ENCODE data around the gene IYD.

The IYD gene

DNA sequence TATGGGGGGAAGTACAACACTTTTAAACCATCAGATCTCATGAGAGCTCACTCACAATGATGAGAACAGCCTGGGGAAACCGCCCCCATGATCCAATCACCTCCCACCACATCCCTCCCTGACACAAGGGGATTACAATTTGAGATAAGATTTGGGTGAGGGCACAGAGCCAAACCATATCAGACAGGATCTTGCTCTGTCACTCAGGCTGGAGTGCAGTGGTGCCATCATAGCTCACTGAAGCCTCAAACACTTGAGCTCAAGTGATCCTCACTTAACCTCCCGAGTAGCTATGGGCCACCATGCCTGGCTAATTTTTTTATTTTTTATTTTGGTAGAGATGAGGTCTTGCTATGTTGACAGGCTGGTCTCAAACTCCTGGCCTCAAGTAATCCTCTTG is 5.1 kb upstream of the IYD start:
- no peak for DNase-seq
- H3K36me3 ChIP-seq: no peaks in the 10 kb centered on the region
- no peaks in the 10 kb centered on the region for H3K27me3 ChIP-seq (ENCODE audit: insufficient read depth, low read depth, severe bottlenecking)
- no peak overlapping the region for H3K27ac ChIP-seq
- no peak for TF ChIP-seq CTCF (IDR thresholded peaks at IDR 0.05; ENCODE audit: low read depth, low read length)
- no peaks in the 10 kb centered on the region for H3K9me3 ChIP-seq (ENCODE audit: severe bottlenecking)
- no peak overlapping the region for H3K4me3 ChIP-seq (ENCODE audit: low read depth, low read length)

DNA sequence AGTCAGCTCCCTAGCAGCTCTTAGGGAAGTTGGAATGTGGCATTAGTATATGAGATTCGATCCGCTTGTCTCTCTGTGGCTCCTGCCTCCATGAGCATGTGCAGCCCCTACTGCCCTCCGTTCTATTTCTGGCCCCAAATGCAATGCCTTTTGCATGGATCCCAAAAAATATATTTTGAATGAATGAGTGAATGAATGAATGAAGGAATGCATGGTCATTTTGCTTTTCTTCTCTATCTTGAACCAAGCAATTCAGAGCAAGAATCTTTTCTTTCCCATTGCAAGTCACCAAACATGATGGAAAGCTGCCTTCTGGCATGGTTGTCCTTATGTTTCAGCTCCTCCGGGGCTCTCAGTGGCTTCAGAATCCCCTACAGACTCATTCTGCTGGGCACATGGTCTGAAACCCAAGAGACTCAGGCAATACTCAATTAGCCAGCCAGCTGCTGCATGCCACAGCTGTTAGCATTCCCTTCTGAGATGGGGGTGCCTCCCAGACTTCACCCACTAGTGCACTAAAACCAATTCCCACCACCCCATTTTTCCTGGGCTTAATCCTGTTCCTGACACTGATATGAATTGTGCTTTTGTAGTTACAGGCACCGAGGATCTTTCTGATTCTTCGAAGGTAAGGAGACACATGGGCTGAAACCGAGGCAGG is 2.6 kb upstream of the IYD start:
- no peak for DNase-seq
- H3K4me3 ChIP-seq (ENCODE audit: low read depth, low read length): no peak overlapping the region
- no peaks in the 10 kb centered on the region for H3K9me3 ChIP-seq (ENCODE audit: severe bottlenecking)
- TF ChIP-seq CTCF (IDR thresholded peaks at IDR 0.05; ENCODE audit: low read depth, low read length): no peak
- H3K36me3 ChIP-seq: no peaks in the 10 kb centered on the region
- H3K27ac ChIP-seq: no peak overlapping the region
- H3K27me3 ChIP-seq (ENCODE audit: insufficient read depth, low read depth, severe bottlenecking): no peaks in the 10 kb centered on the region

DNA sequence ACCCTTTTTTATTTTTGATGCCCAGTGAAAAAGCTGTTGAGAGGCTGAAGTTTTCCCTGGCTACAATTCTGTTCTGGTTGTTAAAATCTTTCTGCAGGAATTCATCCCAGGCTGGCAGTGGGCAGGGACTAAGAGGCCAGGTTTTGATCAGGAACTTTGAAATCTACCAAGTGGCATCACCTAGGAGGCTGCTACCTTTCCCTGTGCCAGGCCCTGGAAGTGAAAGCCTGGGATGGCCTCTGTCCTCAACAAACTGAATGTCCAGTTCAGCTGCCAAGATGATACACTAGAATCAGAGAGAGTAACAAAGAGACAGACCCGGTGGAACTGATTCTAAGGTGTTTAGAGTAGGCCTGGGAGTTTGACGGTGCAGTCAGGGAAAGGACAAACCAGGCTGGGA is 596 bp downstream of the IYD start:
- Histone ChIP-seq H3K9me3 (ENCODE audit: severe bottlenecking) (no peaks in the 10 kb centered on the region), H3K27me3 (ENCODE audit: insufficient read depth, low read depth, severe bottlenecking) (no peaks in the 10 kb centered on the region), H3K36me3 (no peaks in the 10 kb centered on the region), H3K4me3 (ENCODE audit: low read depth, low read length) (no peak overlapping the region), H3K27ac (no peak overlapping the region)
- no peak for DNase-seq
- TF ChIP-seq CTCF (IDR thresholded peaks at IDR 0.05; ENCODE audit: low read depth, low read length): no peak

DNA sequence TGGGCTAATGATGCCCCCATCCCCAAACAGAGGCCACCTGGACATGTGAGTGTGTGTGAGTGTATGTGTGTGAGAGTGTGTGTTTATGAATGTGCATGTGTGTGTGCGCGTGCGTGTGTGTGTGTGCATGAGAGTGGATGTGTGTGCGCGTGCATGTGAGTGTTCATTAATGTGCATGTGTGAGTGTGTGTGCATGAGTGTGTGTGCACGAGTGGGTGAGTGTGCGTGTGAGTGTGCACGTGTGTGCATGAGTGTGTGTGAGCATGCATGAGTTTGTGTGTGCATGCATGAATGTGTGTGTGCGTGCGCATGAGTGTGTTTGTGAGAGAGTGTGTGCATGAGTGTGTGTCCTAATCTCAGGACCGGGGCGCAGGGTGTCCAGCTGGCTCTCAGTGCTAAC is 1.3 kb downstream of the IYD start:
- H3K27me3 ChIP-seq (ENCODE audit: insufficient read depth, low read depth, severe bottlenecking): no peaks in the 10 kb centered on the region
- TF ChIP-seq CTCF (IDR thresholded peaks at IDR 0.05; ENCODE audit: low read depth, low read length): no peak
- no peak for DNase-seq
- H3K27ac ChIP-seq: no peak overlapping the region
- no peaks in the 10 kb centered on the region for H3K9me3 ChIP-seq (ENCODE audit: severe bottlenecking)
- H3K4me3 ChIP-seq (ENCODE audit: low read depth, low read length): no peak overlapping the region
- no peaks in the 10 kb centered on the region for H3K36me3 ChIP-seq

DNA sequence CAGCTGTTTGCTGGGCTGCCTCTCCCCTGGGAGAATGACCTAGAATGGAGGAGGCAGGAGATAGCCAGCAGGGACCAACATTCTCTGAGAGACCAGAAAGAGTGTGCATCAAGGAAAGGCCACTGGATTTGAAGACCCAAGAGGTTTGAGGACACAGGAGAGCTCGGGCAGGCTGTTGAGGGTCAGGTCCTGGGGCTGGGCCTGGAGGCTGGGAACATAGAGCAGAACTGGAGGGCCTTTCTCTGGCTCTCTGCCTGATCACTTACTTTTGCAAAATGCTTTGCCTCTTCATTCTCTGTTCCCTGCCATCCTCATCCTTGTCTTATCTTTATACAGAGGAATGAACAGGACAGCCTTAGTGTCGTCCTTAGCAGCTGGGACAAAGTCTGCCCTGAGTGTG is 2.5 kb downstream of the IYD start:
- Histone ChIP-seq H3K9me3 (ENCODE audit: severe bottlenecking) (no peaks in the 10 kb centered on the region), H3K36me3 (no peaks in the 10 kb centered on the region), H3K4me3 (ENCODE audit: low read depth, low read length) (no peak overlapping the region), H3K27me3 (ENCODE audit: insufficient read depth, low read depth, severe bottlenecking) (no peaks in the 10 kb centered on the region), H3K27ac (no peak overlapping the region)
- no peak for TF ChIP-seq CTCF (IDR thresholded peaks at IDR 0.05; ENCODE audit: low read depth, low read length)
- no peak for DNase-seq

- H3K9me3 ChIP-seq (ENCODE audit: severe bottlenecking): no peaks in the 10 kb centered on the region
- no peaks in the 10 kb centered on the region for H3K27me3 ChIP-seq (ENCODE audit: insufficient read depth, low read depth, severe bottlenecking)
- H3K36me3 ChIP-seq: no peaks in the 10 kb centered on the region
- no peak for TF ChIP-seq CTCF (IDR thresholded peaks at IDR 0.05; ENCODE audit: low read depth, low read length)
- DNase-seq: no peak
- no peak overlapping the region for H3K27ac ChIP-seq
- H3K4me3 ChIP-seq (ENCODE audit: low read depth, low read length): no peak overlapping the region
Observed at GRCh38 chr6:150372051-150372450, 3.2 kb downstream of the IYD start.

Data from WERI-Rb-1 (cell line).